Loucy (cell line): Measurements from ENCODE around the gene PKNOX2.

Experiments
- H2AFZ ChIP-seq: fragments of 200-600 bp; sonication (generic); 2 replicates; pipeline ENCODE4 v1.6.0; 2016; ENCODE audit warnings: antibody characterized with exemption, mild to moderate bottlenecking, low read length, moderate library complexity
- H3F3A ChIP-seq: fragments of 200-600 bp; 2 replicates; pipeline ENCODE4 v1.6.0; 2016; ENCODE audit warnings: antibody characterized with exemption, low read depth, mild to moderate bottlenecking
- H3K27me3 ChIP-seq: fragments of 200-600 bp; sonication (generic); 2 replicates; pipeline ENCODE4 v1.6.1; 2014; ENCODE audit warnings: low read length, mild to moderate bottlenecking; ENCODE audit not compliant: insufficient read depth, poor library complexity, severe bottlenecking
- H3K36me3 ChIP-seq: fragments of 200-600 bp; sonication (generic); 2 replicates; pipeline ENCODE4 v1.6.1; 2016; ENCODE audit warnings: low read length; ENCODE audit not compliant: insufficient read depth
- H3K4me1 ChIP-seq: fragments of 200-600 bp; sonication (generic); 2 replicates; pipeline ENCODE4 v1.5.1; 2014; ENCODE audit warnings: low read length, mild to moderate bottlenecking; ENCODE audit not compliant: insufficient read depth, poor library complexity, severe bottlenecking
- H3K4me2 ChIP-seq: fragments of 200-600 bp; sonication (generic); 2 replicates; pipeline ENCODE4 v1.6.0; 2014; ENCODE audit warnings: antibody characterized with exemption, low read length, low read depth, mild to moderate bottlenecking; ENCODE audit not compliant: poor library complexity, severe bottlenecking
- H3K4me3 ChIP-seq: fragments of 200-600 bp; sonication (generic); 2 replicates; pipeline ENCODE4 v1.5.1; 2014; ENCODE audit warnings: low read length, mild to moderate bottlenecking, mixed read lengths; ENCODE audit not compliant: poor library complexity, severe bottlenecking
- H3K79me2 ChIP-seq: fragments of 200-600 bp; sonication (generic); 2 replicates; pipeline ENCODE4 v1.6.1; 2014; ENCODE audit warnings: low read length; ENCODE audit not compliant: insufficient read depth
- H3K9ac ChIP-seq: fragments of 200-600 bp; sonication (generic); 2 replicates; pipeline ENCODE4 v1.6.0; 2014; ENCODE audit warnings: mild to moderate bottlenecking, low read depth, low read length, moderate library complexity; ENCODE audit not compliant: poor library complexity, severe bottlenecking
- H3K9me2 ChIP-seq: fragments of 200-600 bp; sonication (generic); replicated peaks from 2 replicates; pipeline ENCODE4 v1.6.1; 2016; ENCODE audit warnings: low read depth, low read length, mixed read lengths
- H3K9me3 ChIP-seq: fragments of 200-600 bp; sonication (generic); 2 replicates; pipeline ENCODE4 v1.6.1; 2014; ENCODE audit warnings: mild to moderate bottlenecking, antibody characterized with exemption, low read length, low read depth; ENCODE audit not compliant: insufficient read depth
- H4K20me1 ChIP-seq: fragments of 200-600 bp; sonication (generic); 2 replicates; pipeline ENCODE4 v1.6.0; 2014; ENCODE audit warnings: antibody characterized with exemption, low read length, mild to moderate bottlenecking; ENCODE audit not compliant: insufficient read depth, poor library complexity, severe bottlenecking
- EZH2phosphoT487 ChIP-seq: fragments of 200-600 bp; IDR thresholded peaks from 2 replicates; pipeline ENCODE4 v1.6.1; 2018; ENCODE audit warnings: antibody characterized with exemption, mild to moderate bottlenecking, moderate library complexity, borderline replicate concordance
- TF ChIP-seq, protein P1 (sequence below): fragments of 200-600 bp; sonication (generic); conservative IDR thresholded peaks from 2 replicates; pipeline ENCODE4 v1.5.1; 2014; ENCODE audit warnings: mild to moderate bottlenecking, antibody characterized with exemption, low read length

PKNOX2 gene

DNA sequence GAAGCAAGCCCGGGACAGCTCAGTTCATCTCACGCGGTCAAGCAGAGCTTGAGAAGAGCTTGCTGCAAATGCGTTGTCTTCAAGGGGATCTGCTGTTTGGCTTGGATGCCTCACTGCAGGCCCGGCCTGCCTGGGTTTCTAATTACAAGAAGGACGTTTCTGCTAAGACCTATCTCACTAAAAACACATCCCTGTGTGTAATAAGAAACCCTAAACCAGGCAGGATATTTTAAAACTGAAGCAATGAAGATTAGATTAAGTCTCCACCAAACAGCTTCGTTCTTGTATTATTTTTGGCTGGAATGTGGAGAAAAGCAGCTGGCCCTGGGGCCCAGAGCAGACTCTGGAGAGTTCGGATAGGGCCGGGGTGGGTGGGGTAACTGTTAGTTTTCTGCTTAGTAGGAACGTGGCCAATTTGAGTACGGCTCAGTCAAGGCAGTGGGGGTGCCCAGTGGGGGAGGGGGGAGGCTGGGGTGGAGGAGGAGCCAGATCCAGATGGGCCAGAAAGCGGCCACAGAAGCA lies 6.0 kb downstream of the PKNOX2 start:
- Histone ChIP-seq H3K9me3 (no peaks in the 10 kb centered on the region), H3K4me2 (no peak overlapping the region), H3K27me3 (peaks cover 6% of the 10 kb centered on the region), H3K4me3 (no peak overlapping the region), H3K79me2 (no peaks in the 10 kb centered on the region), H4K20me1 (no peaks in the 10 kb centered on the region), H3K9ac (no peak overlapping the region), H3K4me1 (peaks cover 5% of the 10 kb centered on the region), H2AFZ (no peak overlapping the region), H3F3A (no peaks in the 10 kb centered on the region), H3K36me3 (no peaks in the 10 kb centered on the region), H3K9me2 (no peaks in the 10 kb centered on the region)
- TF ChIP-seq, protein P1, sequence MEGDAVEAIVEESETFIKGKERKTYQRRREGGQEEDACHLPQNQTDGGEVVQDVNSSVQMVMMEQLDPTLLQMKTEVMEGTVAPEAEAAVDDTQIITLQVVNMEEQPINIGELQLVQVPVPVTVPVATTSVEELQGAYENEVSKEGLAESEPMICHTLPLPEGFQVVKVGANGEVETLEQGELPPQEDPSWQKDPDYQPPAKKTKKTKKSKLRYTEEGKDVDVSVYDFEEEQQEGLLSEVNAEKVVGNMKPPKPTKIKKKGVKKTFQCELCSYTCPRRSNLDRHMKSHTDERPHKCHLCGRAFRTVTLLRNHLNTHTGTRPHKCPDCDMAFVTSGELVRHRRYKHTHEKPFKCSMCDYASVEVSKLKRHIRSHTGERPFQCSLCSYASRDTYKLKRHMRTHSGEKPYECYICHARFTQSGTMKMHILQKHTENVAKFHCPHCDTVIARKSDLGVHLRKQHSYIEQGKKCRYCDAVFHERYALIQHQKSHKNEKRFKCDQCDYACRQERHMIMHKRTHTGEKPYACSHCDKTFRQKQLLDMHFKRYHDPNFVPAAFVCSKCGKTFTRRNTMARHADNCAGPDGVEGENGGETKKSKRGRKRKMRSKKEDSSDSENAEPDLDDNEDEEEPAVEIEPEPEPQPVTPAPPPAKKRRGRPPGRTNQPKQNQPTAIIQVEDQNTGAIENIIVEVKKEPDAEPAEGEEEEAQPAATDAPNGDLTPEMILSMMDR: no peak
- TF ChIP-seq EZH2phosphoT487: no peak

DNA sequence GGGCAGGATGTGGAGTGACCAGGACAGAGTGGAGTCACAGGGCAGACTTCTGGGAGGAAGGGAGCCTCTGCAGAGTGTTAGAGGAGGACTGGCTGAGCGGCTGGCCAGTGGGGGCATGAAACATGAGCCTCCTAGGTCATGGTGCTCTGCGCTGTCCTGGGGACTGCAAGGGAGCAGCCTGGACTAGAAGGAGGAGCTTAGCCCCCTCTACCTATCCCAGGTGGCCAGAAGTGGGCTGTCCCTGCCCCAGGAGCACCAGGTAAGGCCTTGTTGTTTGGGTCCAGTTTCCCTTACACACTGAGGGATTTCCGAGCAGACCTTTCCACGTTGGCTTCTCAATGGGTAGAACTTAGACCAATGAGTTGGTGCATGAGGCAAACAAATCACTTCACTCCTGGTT lies 7.4 kb downstream of the PKNOX2 start:
- peaks cover 16% of the 10 kb centered on the region for H3K4me1 ChIP-seq
- H3K36me3 ChIP-seq: no peaks in the 10 kb centered on the region
- no peak for TF ChIP-seq EZH2phosphoT487
- TF ChIP-seq, protein P1: no peak
- H3K79me2 ChIP-seq: no peaks in the 10 kb centered on the region
- no peaks in the 10 kb centered on the region for H4K20me1 ChIP-seq
- H2AFZ ChIP-seq: no peak overlapping the region
- H3K4me3 ChIP-seq: no peak overlapping the region
- no peaks in the 10 kb centered on the region for H3K9me2 ChIP-seq
- no peaks in the 10 kb centered on the region for H3K9me3 ChIP-seq
- H3F3A ChIP-seq: no peaks in the 10 kb centered on the region
- H3K27me3 ChIP-seq: peaks cover 6% of the 10 kb centered on the region
- H3K9ac ChIP-seq: no peak overlapping the region
- H3K4me2 ChIP-seq: no peak overlapping the region

DNA sequence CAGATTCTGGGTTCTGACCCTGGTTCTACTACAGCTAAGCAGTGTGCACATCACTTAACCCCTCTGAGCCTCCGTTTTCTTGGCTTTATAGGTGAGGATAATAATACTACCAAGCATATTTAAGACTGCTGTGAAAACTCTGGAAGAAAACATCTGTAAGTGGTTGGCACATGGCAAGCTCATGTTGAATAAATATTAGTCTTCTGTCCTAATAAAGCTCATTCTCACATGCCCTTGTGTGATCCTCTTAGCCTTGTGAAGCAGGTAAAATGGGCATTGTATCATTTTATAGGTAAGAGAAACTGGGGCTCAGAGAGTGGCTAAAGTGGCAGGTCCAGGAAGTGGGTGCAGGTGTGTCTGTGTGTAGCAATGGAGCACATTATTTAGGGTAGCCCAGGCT lies 8.5 kb downstream of the PKNOX2 start:
- Histone ChIP-seq H3K4me3 (no peak overlapping the region), H3F3A (no peaks in the 10 kb centered on the region), H3K9me3 (no peaks in the 10 kb centered on the region), H3K4me1 (peaks cover 18% of the 10 kb centered on the region), H2AFZ (no peak overlapping the region), H3K9me2 (no peaks in the 10 kb centered on the region), H3K9ac (no peak overlapping the region), H3K4me2 (no peak overlapping the region), H3K79me2 (no peaks in the 10 kb centered on the region), H3K27me3 (peaks cover 6% of the 10 kb centered on the region), H4K20me1 (no peaks in the 10 kb centered on the region), H3K36me3 (no peaks in the 10 kb centered on the region)
- no peak for TF ChIP-seq EZH2phosphoT487
- TF ChIP-seq, protein P1: no peak
